Measurements from ENCODE around the gene NPIPB6.
"Not testable (repeated sequence)": the region's sequence is repeated elsewhere in the genome, so short reads cannot be mapped to it uniquely, and the experiment has no call there.

DNA sequence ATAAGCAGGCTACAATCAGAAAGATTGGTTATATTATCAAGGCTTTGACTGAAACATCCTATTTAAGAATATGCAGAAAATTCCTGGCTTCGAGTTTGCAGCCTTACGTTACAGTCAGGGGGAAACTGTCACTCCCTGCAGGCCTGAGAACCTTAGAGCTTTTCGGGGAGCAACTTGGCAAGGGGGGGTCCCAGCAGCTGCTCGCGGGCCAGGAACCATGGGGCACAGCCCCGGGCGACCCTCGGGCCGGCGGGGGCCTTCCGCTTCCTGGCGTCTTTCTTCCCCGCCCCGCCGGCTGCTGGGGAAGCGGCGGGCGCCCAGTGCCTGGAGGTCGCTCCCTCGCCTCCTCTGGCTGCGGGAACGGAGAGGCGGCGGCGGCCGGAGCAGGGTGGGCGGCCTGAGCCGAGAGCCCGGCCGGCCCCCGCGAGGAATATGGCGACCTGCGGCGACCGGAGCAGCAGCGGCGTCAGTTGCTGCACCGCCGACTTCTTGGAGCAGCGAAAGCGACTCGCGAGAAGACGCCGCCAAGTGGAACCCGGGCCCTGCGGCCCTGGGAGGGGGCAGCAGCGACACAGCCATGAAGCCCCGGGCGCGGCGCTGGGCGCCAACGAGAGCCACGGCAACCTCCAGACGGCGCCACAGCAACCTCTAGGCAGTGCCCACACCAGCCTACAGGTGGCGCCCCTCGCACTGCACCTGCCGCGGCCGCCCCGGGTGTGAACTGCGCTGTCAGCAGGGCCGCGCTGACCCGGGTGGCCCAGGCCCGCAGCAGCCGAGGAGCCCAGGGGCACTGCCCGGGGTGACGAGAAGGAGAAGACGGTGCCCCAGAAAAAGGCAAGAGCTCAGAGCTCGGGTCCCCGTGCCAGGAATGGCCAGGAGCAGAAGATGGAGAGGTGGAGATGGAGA is 1.2 kb upstream of the NPIPB6 start:
- TF ChIP-seq, protein P1, sequence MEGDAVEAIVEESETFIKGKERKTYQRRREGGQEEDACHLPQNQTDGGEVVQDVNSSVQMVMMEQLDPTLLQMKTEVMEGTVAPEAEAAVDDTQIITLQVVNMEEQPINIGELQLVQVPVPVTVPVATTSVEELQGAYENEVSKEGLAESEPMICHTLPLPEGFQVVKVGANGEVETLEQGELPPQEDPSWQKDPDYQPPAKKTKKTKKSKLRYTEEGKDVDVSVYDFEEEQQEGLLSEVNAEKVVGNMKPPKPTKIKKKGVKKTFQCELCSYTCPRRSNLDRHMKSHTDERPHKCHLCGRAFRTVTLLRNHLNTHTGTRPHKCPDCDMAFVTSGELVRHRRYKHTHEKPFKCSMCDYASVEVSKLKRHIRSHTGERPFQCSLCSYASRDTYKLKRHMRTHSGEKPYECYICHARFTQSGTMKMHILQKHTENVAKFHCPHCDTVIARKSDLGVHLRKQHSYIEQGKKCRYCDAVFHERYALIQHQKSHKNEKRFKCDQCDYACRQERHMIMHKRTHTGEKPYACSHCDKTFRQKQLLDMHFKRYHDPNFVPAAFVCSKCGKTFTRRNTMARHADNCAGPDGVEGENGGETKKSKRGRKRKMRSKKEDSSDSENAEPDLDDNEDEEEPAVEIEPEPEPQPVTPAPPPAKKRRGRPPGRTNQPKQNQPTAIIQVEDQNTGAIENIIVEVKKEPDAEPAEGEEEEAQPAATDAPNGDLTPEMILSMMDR (IDR thresholded peaks at IDR 0.05) = not testable (repeated sequence)
- TF ChIP-seq EP300, POLR2AphosphoS5, POLR2A (IDR thresholded peaks at IDR 0.05): not testable (repeated sequence)
